Progenitor cell of endocrine pancreas (in vitro differentiated cells): ENCODE results near the gene NFKBIZ. TPM values are rescaled to one million over a fixed set of nuclear protein-coding genes. Genes with fewer than 3 reads are reported as not detected.

ENCODE experiments used
- DNase-seq: peaks from one replicate; pipeline ENCODE4 v3.0.0; 2021; ENCODE audit warnings: low spot score; ENCODE audit not compliant: unreplicated experiment
- H3K27ac Mint-ChIP-seq: 2 replicates; pipeline ENCODE4 v1.8.0; 2021; ENCODE audit warnings: mild to moderate bottlenecking, moderate library complexity, mixed read lengths
- H3K27me3 Mint-ChIP-seq: 2 replicates; pipeline ENCODE4 v1.8.0; 2021; ENCODE audit warnings: mixed read lengths
- H3K36me3 Mint-ChIP-seq: 2 replicates; pipeline ENCODE4 v1.8.0; 2022; ENCODE audit warnings: mixed read lengths; ENCODE audit not compliant: insufficient read depth
- H3K4me1 Mint-ChIP-seq: 2 replicates; pipeline ENCODE4 v1.8.0; 2021; ENCODE audit warnings: low read depth, mixed read lengths
- H3K4me3 Mint-ChIP-seq: 2 replicates; pipeline ENCODE4 v1.8.0; 2021; ENCODE audit warnings: low read depth, mild to moderate bottlenecking, moderate library complexity, mixed read lengths
- H3K9me3 Mint-ChIP-seq: 2 replicates; pipeline ENCODE4 v1.8.0; 2021; ENCODE audit warnings: low read depth, mixed read lengths
- total RNA-seq: library from RNA; stranded (reverse); gene quantifications from 2 replicates; pipeline ENCODE4 v1.2.1, GENCODE V29; 2021
- TF ChIP-seq, protein P1 (sequence below): fragments of 200-600 bp; sonication (generic); IDR thresholded peaks from one replicate; pipeline ENCODE4 v1.5.0; 2021; ENCODE audit warnings: antibody characterized with exemption, mild to moderate bottlenecking; ENCODE audit not compliant: unreplicated experiment

NFKBIZ gene
- total RNA-seq, 1 donor from 2014 or later, result 13.3 TPM

DNA sequence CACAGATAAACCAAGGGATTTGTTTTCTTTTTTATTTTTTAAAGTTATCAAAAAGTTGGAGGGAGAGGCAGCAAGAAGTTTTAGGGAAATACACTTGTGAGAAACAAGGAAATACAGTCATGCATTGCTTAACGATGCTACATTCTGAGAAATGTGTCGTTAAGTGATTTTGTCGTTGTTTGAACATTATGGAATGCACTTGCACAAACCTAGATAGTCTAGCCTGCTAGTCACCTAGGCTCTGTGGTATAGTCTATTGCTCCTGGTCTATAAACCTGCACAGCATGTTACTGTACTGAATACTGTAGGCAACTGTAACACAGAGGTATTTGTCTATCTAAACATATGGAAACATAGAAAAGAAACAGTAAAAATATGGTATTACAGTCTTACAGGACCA, 2.0 kb upstream of the NFKBIZ start:
- TF ChIP-seq, protein P1, sequence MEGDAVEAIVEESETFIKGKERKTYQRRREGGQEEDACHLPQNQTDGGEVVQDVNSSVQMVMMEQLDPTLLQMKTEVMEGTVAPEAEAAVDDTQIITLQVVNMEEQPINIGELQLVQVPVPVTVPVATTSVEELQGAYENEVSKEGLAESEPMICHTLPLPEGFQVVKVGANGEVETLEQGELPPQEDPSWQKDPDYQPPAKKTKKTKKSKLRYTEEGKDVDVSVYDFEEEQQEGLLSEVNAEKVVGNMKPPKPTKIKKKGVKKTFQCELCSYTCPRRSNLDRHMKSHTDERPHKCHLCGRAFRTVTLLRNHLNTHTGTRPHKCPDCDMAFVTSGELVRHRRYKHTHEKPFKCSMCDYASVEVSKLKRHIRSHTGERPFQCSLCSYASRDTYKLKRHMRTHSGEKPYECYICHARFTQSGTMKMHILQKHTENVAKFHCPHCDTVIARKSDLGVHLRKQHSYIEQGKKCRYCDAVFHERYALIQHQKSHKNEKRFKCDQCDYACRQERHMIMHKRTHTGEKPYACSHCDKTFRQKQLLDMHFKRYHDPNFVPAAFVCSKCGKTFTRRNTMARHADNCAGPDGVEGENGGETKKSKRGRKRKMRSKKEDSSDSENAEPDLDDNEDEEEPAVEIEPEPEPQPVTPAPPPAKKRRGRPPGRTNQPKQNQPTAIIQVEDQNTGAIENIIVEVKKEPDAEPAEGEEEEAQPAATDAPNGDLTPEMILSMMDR, result no peak
- Mint-ChIP-seq H3K27ac (no peak overlapping the region), H3K9me3 (peaks cover 3% of the 10 kb centered on the region), H3K27me3 (no peaks in the 10 kb centered on the region), H3K4me1 (peaks cover 32% of the 10 kb centered on the region), H3K4me3 (no peak overlapping the region), H3K36me3 (peaks cover 9% of the 10 kb centered on the region)
- no peak for DNase-seq

DNA sequence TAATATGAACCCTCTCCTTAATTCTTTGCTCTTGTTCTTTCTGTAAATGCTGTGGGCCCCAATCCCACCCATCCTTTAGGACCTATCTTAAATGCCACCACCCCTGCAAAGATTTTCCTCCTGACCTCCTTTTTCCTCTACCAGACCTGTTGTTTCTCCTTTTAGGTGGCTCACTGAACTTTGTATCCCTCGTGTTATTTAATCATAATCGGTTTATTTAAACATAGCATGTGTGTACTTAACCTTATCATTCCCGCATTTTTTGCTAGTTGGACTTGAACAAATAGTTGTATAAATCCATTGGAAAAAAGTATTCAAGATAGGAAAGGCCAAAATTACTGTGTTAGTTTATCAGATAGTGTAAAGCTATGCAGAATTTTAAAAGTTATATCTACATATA, 988 bp upstream of the NFKBIZ start:
- H3K4me1 Mint-ChIP-seq, result peaks cover 34% of the 10 kb centered on the region
- DNase-seq, result no peak
- peak overlapping the region; percentile 75 for H3K4me3 Mint-ChIP-seq
- H3K27me3 Mint-ChIP-seq, result no peaks in the 10 kb centered on the region
- H3K27ac Mint-ChIP-seq, result peak overlapping the region; percentile 95
- H3K36me3 Mint-ChIP-seq, result peaks cover 17% of the 10 kb centered on the region
- H3K9me3 Mint-ChIP-seq, result no peaks in the 10 kb centered on the region
- TF ChIP-seq, protein P1, result no peak

DNA sequence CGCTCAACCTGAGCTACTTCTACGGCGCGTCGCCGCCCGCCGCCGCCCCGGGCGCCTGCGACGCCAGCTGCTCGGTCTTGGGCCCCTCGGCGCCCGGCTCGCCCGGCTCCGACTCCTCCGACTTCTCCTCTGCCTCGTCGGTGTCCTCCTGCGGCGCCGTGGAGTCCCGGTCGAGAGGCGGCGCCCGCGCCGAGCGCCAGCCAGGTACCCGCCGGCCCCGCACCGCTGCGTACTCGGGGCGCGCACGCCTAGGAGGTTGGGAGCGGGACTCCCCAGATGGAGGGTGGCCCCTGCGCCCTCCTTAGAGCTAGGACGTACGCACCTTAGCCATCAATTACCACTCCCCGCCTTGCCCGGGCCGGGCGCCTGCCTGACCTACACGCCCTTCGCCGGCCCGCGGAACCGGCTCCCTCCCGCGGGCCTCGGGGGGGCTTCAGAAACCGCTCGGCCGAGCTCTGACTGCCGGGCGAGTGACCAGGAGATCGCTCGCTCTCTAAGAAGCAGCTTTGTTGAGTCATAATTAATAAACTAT, 466 bp downstream of the NFKBIZ start:
- Mint-ChIP-seq H3K27me3 (no peaks in the 10 kb centered on the region), H3K4me1 (peaks cover 40% of the 10 kb centered on the region), H3K27ac (peak overlapping the region; percentile 95), H3K9me3 (no peaks in the 10 kb centered on the region), H3K4me3 (peak overlapping the region; percentile 96), H3K36me3 (peaks cover 28% of the 10 kb centered on the region)
- peak; percentile 47 for DNase-seq
- TF ChIP-seq, protein P1, result peak; percentile 35

DNA sequence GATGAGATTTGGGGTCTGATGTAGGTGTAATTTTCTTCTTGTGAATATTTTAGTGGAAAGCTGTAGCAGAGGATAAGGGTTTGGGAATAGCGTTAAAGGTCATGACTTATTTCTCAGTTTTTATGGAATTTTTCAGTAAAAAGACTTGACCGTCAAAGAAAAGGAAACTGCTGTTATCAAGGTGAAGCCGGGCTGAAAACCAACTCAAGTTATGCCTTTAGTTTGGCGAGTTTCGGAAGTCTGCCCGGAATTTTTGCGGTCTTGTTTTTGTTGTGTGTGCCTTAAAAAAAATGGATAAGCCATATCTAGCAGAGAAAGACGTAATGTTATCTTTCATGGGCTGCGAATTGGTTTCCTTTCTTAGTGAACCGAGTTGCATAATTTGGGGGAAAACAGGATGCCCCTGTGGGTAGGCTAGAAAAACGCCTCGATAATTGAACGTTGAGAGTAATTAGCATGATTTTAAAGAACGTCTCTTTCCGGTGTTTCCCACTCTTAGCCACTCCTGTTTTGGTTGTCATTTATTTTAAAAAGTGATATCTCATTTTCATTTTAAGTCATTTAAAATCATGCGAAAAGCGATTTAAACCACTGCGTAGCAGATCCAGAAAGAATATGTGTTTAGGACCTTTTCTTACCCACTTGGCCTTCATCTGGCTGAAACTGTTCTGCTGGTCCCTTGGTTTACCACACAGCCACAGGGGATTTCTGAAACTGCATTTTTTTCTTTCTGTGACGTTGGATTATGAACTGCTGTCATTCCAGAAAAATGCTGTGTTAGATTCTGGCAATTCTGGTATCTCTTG, 1.1 kb downstream of the NFKBIZ start:
- Mint-ChIP-seq H3K27me3 (no peaks in the 10 kb centered on the region), H3K4me1 (peaks cover 45% of the 10 kb centered on the region), H3K27ac (peak overlapping the region; percentile 95), H3K9me3 (no peaks in the 10 kb centered on the region), H3K4me3 (peak overlapping the region; percentile 96), H3K36me3 (peaks cover 35% of the 10 kb centered on the region)
- no peak for DNase-seq
- TF ChIP-seq, protein P1, result no peak

DNA sequence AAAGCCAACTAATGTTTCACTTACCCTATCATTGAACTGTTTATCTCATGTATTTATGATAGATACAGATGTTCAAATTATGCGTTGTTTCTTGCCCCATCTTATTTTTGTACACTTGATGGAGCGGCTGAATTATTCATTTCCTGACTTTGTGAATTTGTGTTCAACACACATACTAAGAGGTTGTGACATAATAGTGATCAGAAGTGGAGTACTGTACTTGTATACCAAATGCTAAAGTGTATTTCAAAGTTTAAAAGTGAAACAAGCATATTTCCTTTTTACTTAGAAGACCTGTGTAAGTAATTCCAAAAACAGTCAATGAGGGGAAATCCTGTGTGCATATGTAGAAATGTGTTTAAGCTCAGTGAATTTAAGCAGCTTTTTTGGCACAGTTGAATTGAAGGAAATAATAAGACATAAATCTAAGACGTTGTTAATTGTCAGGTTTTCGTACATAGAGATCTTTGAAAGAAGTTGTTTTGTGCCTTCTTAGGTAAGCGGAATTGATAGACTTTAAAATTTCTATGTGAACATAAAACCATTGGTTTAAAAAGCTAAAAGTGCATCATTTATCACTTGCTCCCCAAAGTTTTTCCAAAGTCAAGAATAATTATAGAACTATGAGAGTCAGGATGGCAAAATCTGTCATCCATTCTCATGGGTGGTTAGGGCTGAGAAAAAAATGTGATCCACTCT, 1.9 kb downstream of the NFKBIZ start:
- Mint-ChIP-seq H3K4me1 (peaks cover 45% of the 10 kb centered on the region), H3K27me3 (no peaks in the 10 kb centered on the region), H3K9me3 (no peaks in the 10 kb centered on the region), H3K4me3 (peak overlapping the region; percentile 96), H3K36me3 (peaks cover 38% of the 10 kb centered on the region), H3K27ac (peak overlapping the region; percentile 95)
- no peak for DNase-seq
- TF ChIP-seq, protein P1, result no peak
